ENCODE results near the gene CNTNAP4.

Gene CNTNAP4

GRCh38 chr16:76276745-76277438 is at the start of gene CNTNAP4:
Gene CNTNAP4 (plus strand): TSS chr16:76277401. CDS start chr16:76277663, 262 bp downstream.
- Histone ChIP-seq H3K27me3 (ENCODE audit: low read depth, low read length) (no peaks in the 10 kb centered on the region), H3K9me3 (ENCODE audit: control insufficient read depth in 1 of 2, low read length in 2 of 2) (no peaks in the 10 kb centered on the region), H3K4me3 (ENCODE audit: low read depth in 1 of 2, low read length in 2 of 2) (peak within 1 kb of the TSS in 1 of 2 donors; percentile 34), H3K4me1 (ENCODE audit: control insufficient read depth in 1 of 2, insufficient read depth in 2 of 2, low read length in 2 of 2) (peaks cover 0 to 5% of the 10 kb centered on the region in 2 donors), H3K36me3 (ENCODE audit: control insufficient read depth in 1 of 2, insufficient read depth in 2 of 2, low read length in 2 of 2) (no peaks in the 10 kb centered on the region), H3K27ac (ENCODE audit: low read length) (no peak within 1 kb of the TSS)

GRCh38 chr16:76228546-76229146 is 48.6 kb upstream of the CNTNAP4 start:
- H3K27ac ChIP-seq (ENCODE audit: low read length) = no peak overlapping the region
- H3K4me3 ChIP-seq (ENCODE audit: low read depth in 1 of 2, low read length in 2 of 2) = no peak overlapping the region
- H3K9me3 ChIP-seq (ENCODE audit: control insufficient read depth in 1 of 2, low read length in 2 of 2) = no peaks in the 10 kb centered on the region
- no peaks in the 10 kb centered on the region for H3K36me3 ChIP-seq (ENCODE audit: control insufficient read depth in 1 of 2, insufficient read depth in 2 of 2, low read length in 2 of 2)
- no peaks in the 10 kb centered on the region for H3K4me1 ChIP-seq (ENCODE audit: control insufficient read depth in 1 of 2, insufficient read depth in 2 of 2, low read length in 2 of 2)
- H3K27me3 ChIP-seq (ENCODE audit: low read depth, low read length) = no peaks in the 10 kb centered on the region

- no peak overlapping the region for H3K27ac ChIP-seq (ENCODE audit: low read length)
Measured at GRCh38 chr16:76232704-76233103, 44.5 kb upstream of the CNTNAP4 start.

GRCh38 chr16:76235025-76235424 is 42.2 kb upstream of the CNTNAP4 start:
- Histone ChIP-seq H3K4me1 (ENCODE audit: control insufficient read depth in 1 of 2, insufficient read depth in 2 of 2, low read length in 2 of 2) (no peaks in the 10 kb centered on the region), H3K4me3 (ENCODE audit: low read depth in 1 of 2, low read length in 2 of 2) (no peak overlapping the region), H3K36me3 (ENCODE audit: control insufficient read depth in 1 of 2, insufficient read depth in 2 of 2, low read length in 2 of 2) (no peaks in the 10 kb centered on the region), H3K27ac (ENCODE audit: low read length) (no peak overlapping the region), H3K9me3 (ENCODE audit: control insufficient read depth in 1 of 2, low read length in 2 of 2) (no peaks in the 10 kb centered on the region), H3K27me3 (ENCODE audit: low read depth, low read length) (no peaks in the 10 kb centered on the region)

More at GRCh38 chr16:76232704-76233103, 44.5 kb upstream of the CNTNAP4 start:
- Histone ChIP-seq H3K27me3 (ENCODE audit: low read depth, low read length) (no peaks in the 10 kb centered on the region), H3K36me3 (ENCODE audit: control insufficient read depth in 1 of 2, insufficient read depth in 2 of 2, low read length in 2 of 2) (no peaks in the 10 kb centered on the region), H3K4me1 (ENCODE audit: control insufficient read depth in 1 of 2, insufficient read depth in 2 of 2, low read length in 2 of 2) (no peaks in the 10 kb centered on the region), H3K9me3 (ENCODE audit: control insufficient read depth in 1 of 2, low read length in 2 of 2) (no peaks in the 10 kb centered on the region), H3K4me3 (ENCODE audit: low read depth in 1 of 2, low read length in 2 of 2) (no peak overlapping the region)

GRCh38 chr16:76235426-76235825 is 41.8 kb upstream of the CNTNAP4 start:
- Histone ChIP-seq H3K27me3 (ENCODE audit: low read depth, low read length) (no peaks in the 10 kb centered on the region), H3K27ac (ENCODE audit: low read length) (no peak overlapping the region), H3K9me3 (ENCODE audit: control insufficient read depth in 1 of 2, low read length in 2 of 2) (no peaks in the 10 kb centered on the region), H3K4me1 (ENCODE audit: control insufficient read depth in 1 of 2, insufficient read depth in 2 of 2, low read length in 2 of 2) (no peaks in the 10 kb centered on the region), H3K36me3 (ENCODE audit: control insufficient read depth in 1 of 2, insufficient read depth in 2 of 2, low read length in 2 of 2) (no peaks in the 10 kb centered on the region), H3K4me3 (ENCODE audit: low read depth in 1 of 2, low read length in 2 of 2) (no peak overlapping the region)

GRCh38 chr16:76237471-76237870 is 39.7 kb upstream of the CNTNAP4 start:
- Histone ChIP-seq H3K27me3 (ENCODE audit: low read depth, low read length) (no peaks in the 10 kb centered on the region), H3K4me3 (ENCODE audit: low read depth in 1 of 2, low read length in 2 of 2) (no peak overlapping the region), H3K9me3 (ENCODE audit: control insufficient read depth in 1 of 2, low read length in 2 of 2) (no peaks in the 10 kb centered on the region), H3K27ac (ENCODE audit: low read length) (no peak overlapping the region), H3K4me1 (ENCODE audit: control insufficient read depth in 1 of 2, insufficient read depth in 2 of 2, low read length in 2 of 2) (no peaks in the 10 kb centered on the region), H3K36me3 (ENCODE audit: control insufficient read depth in 1 of 2, insufficient read depth in 2 of 2, low read length in 2 of 2) (no peaks in the 10 kb centered on the region)

- no peak overlapping the region for H3K27ac ChIP-seq (ENCODE audit: low read length)
- no peaks in the 10 kb centered on the region for H3K4me1 ChIP-seq (ENCODE audit: control insufficient read depth in 1 of 2, insufficient read depth in 2 of 2, low read length in 2 of 2)
- no peaks in the 10 kb centered on the region for H3K9me3 ChIP-seq (ENCODE audit: control insufficient read depth in 1 of 2, low read length in 2 of 2)
- H3K4me3 ChIP-seq (ENCODE audit: low read depth in 1 of 2, low read length in 2 of 2) = no peak overlapping the region
- H3K36me3 ChIP-seq (ENCODE audit: control insufficient read depth in 1 of 2, insufficient read depth in 2 of 2, low read length in 2 of 2) = no peaks in the 10 kb centered on the region
- H3K27me3 ChIP-seq (ENCODE audit: low read depth, low read length) = no peaks in the 10 kb centered on the region
Measured at GRCh38 chr16:76241755-76242154, 35.4 kb upstream of the CNTNAP4 start.

- Histone ChIP-seq H3K27me3 (ENCODE audit: low read depth, low read length) (no peaks in the 10 kb centered on the region), H3K4me3 (ENCODE audit: low read depth in 1 of 2, low read length in 2 of 2) (no peak overlapping the region), H3K4me1 (ENCODE audit: control insufficient read depth in 1 of 2, insufficient read depth in 2 of 2, low read length in 2 of 2) (no peaks in the 10 kb centered on the region), H3K36me3 (ENCODE audit: control insufficient read depth in 1 of 2, insufficient read depth in 2 of 2, low read length in 2 of 2) (no peaks in the 10 kb centered on the region), H3K27ac (ENCODE audit: low read length) (no peak overlapping the region), H3K9me3 (ENCODE audit: control insufficient read depth in 1 of 2, low read length in 2 of 2) (no peaks in the 10 kb centered on the region)
Measured at GRCh38 chr16:76243620-76244019, 33.6 kb upstream of the CNTNAP4 start.

GRCh38 chr16:76246587-76246986 is 30.6 kb upstream of the CNTNAP4 start:
- no peaks in the 10 kb centered on the region for H3K27me3 ChIP-seq (ENCODE audit: low read depth, low read length)
- H3K27ac ChIP-seq (ENCODE audit: low read length) = no peak overlapping the region
- H3K4me1 ChIP-seq (ENCODE audit: control insufficient read depth in 1 of 2, insufficient read depth in 2 of 2, low read length in 2 of 2) = no peaks in the 10 kb centered on the region
- H3K9me3 ChIP-seq (ENCODE audit: control insufficient read depth in 1 of 2, low read length in 2 of 2) = no peaks in the 10 kb centered on the region
- H3K36me3 ChIP-seq (ENCODE audit: control insufficient read depth in 1 of 2, insufficient read depth in 2 of 2, low read length in 2 of 2) = no peaks in the 10 kb centered on the region
- H3K4me3 ChIP-seq (ENCODE audit: low read depth in 1 of 2, low read length in 2 of 2) = no peak overlapping the region

- Histone ChIP-seq H3K36me3 (ENCODE audit: control insufficient read depth in 1 of 2, insufficient read depth in 2 of 2, low read length in 2 of 2) (no peaks in the 10 kb centered on the region), H3K27me3 (ENCODE audit: low read depth, low read length) (no peaks in the 10 kb centered on the region), H3K27ac (ENCODE audit: low read length) (no peak overlapping the region), H3K4me1 (ENCODE audit: control insufficient read depth in 1 of 2, insufficient read depth in 2 of 2, low read length in 2 of 2) (no peaks in the 10 kb centered on the region), H3K9me3 (ENCODE audit: control insufficient read depth in 1 of 2, low read length in 2 of 2) (peaks cover 0 to 6% of the 10 kb centered on the region in 2 donors), H3K4me3 (ENCODE audit: low read depth in 1 of 2, low read length in 2 of 2) (no peak overlapping the region)
Measured at GRCh38 chr16:76265434-76266045, 11.7 kb upstream of the CNTNAP4 start.

GRCh38 chr16:76268824-76269223 is 8.4 kb upstream of the CNTNAP4 start:
- Histone ChIP-seq H3K27ac (ENCODE audit: low read length) (no peak overlapping the region), H3K4me3 (ENCODE audit: low read depth in 1 of 2, low read length in 2 of 2) (no peak overlapping the region), H3K27me3 (ENCODE audit: low read depth, low read length) (no peaks in the 10 kb centered on the region), H3K36me3 (ENCODE audit: control insufficient read depth in 1 of 2, insufficient read depth in 2 of 2, low read length in 2 of 2) (no peaks in the 10 kb centered on the region), H3K4me1 (ENCODE audit: control insufficient read depth in 1 of 2, insufficient read depth in 2 of 2, low read length in 2 of 2) (no peaks in the 10 kb centered on the region), H3K9me3 (ENCODE audit: control insufficient read depth in 1 of 2, low read length in 2 of 2) (peaks cover 0 to 6% of the 10 kb centered on the region in 2 donors)

Measured in muscle layer of duodenum (tissue), 2 donors.